ENCODE results near the gene ZBTB33. TPM values are rescaled to one million over a fixed set of nuclear protein-coding genes. Genes with fewer than 3 reads are reported as not detected.
A peak's percentile ranks its signal among the peaks of the same experiment; 100 is the strongest.

ZBTB33 gene
- polyA plus RNA-seq, 3 donors: 4.7 to 10.6 (median 8.6) TPM

DNA sequence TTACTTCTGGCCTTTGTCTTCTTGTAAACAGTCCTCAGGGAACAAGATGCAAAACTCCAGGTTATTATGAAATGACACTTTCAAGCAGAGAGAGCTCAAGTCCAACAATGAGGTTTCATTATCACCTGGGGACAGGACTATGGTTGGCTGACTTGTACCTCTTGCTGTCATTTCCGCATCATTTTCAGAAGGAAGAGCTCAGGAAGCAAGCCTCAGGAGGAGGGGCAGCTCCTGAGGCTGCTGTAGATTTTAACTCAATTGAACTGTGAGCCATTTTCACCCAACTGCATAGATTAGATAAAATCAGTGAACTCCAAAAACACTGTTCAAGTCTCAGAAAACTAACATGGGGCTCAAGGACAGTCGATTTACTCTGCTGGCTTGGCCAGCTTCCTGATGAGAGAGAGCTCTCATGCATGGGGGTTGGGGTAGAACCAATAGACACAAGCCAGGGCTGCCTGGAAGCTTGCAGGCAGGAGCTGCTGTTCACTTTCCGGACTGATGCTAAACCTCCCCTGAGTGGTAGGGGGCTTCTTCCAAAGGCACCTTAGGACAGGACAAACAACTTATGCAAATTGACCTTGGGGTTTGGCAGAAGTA is 37.0 kb downstream of the ZBTB33 start:
- intact Hi-C loops (cut with micrococcal nuclease): no loop called here
- WGBS (ENCODE audit: insufficient coverage): no CpG with 5 or more reads among the region's 3 CpGs
- H3K4me2 ChIP-seq (replicated peaks; ENCODE audit: extremely low read depth, low read length, poor library complexity, severe bottlenecking): peak overlapping the region; percentile 22

DNA sequence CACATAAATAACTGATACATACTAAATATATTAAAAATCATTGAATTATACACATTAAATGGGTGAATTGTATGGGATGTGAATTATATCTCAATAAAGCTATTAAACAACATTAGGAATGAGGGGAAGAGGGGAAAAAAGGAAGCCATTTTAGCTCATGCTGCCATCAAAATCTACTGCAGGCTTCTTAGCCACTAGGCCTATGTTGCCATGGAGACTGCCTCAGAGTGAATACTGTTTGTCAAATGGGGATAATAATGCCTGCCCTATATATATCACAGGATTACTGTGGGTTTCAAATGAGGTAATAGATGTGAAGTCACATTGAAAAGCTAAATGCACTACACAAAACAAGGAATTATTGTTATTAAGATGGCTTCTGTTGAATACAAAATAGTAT is 39.5 kb downstream of the ZBTB33 start:
- Mint-ChIP-seq H3K4me1 (peaks cover 24% of the 10 kb centered on the region), H3K4me3 (no peak overlapping the region), H3K27ac (no peak overlapping the region), H3K36me3 (no peaks in the 10 kb centered on the region), H3K27me3 (ENCODE audit: low read depth in 3 of 3) (peaks cover 0 to 4% (median 0%) of the 10 kb centered on the region in 3 donors), H3K9me3 (no peaks in the 10 kb centered on the region)
- Histone ChIP-seq H3K4me1 (ENCODE audit: control insufficient read depth in 1 of 2, insufficient read depth in 2 of 2, low read length in 2 of 2) (peaks cover 26 to 32% of the 10 kb centered on the region in 2 donors), H3K9ac (ENCODE audit: insufficient read depth, low read length, poor library complexity, severe bottlenecking) (no peak overlapping the region), H3K9me3 (replicated peaks in 1 of 2; ENCODE audit: control insufficient read depth in 1 of 2, insufficient read depth in 1 of 2, low read length in 2 of 2) (no peaks in the 10 kb centered on the region), H3K27me3 (ENCODE audit: control insufficient read depth in 2 of 2, insufficient read depth in 2 of 2, low read length in 2 of 2) (no peaks in the 10 kb centered on the region), H3K4me3 (replicated peaks in 1 of 3; ENCODE audit: low read depth in 2 of 3, low read length in 3 of 3) (no peak overlapping the region), H3K79me2 (ENCODE audit: insufficient read depth, low read length) (no peaks in the 10 kb centered on the region), H3K4me2 (replicated peaks; ENCODE audit: extremely low read depth, low read length, poor library complexity, severe bottlenecking) (no peak overlapping the region), H3K36me3 (replicated peaks in 1 of 2; ENCODE audit: control insufficient read depth in 1 of 2, insufficient read depth in 2 of 2, low read length in 2 of 2) (no peaks in the 10 kb centered on the region), H3K27ac (ENCODE audit: low read depth in 1 of 2, low read length in 2 of 2) (no peak overlapping the region), H4K20me1 (ENCODE audit: insufficient read depth, low read length) (no peaks in the 10 kb centered on the region), H2AFZ (ENCODE audit: insufficient read depth, low read depth, low read length, poor library complexity, severe bottlenecking) (no peak overlapping the region)
- TF ChIP-seq, protein P1, sequence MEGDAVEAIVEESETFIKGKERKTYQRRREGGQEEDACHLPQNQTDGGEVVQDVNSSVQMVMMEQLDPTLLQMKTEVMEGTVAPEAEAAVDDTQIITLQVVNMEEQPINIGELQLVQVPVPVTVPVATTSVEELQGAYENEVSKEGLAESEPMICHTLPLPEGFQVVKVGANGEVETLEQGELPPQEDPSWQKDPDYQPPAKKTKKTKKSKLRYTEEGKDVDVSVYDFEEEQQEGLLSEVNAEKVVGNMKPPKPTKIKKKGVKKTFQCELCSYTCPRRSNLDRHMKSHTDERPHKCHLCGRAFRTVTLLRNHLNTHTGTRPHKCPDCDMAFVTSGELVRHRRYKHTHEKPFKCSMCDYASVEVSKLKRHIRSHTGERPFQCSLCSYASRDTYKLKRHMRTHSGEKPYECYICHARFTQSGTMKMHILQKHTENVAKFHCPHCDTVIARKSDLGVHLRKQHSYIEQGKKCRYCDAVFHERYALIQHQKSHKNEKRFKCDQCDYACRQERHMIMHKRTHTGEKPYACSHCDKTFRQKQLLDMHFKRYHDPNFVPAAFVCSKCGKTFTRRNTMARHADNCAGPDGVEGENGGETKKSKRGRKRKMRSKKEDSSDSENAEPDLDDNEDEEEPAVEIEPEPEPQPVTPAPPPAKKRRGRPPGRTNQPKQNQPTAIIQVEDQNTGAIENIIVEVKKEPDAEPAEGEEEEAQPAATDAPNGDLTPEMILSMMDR (IDR thresholded peaks at IDR 0.05): no peak
- intact Hi-C loops (cut with micrococcal nuclease): no loop called here
- no peak for DNase-seq

More for the DNA sequence above, 37.0 kb downstream of the ZBTB33 start:
- Histone ChIP-seq H3K79me2 (ENCODE audit: insufficient read depth, low read length) (no peaks in the 10 kb centered on the region), H4K20me1 (ENCODE audit: insufficient read depth, low read length) (no peaks in the 10 kb centered on the region), H3K27me3 (ENCODE audit: control insufficient read depth in 2 of 2, insufficient read depth in 2 of 2, low read length in 2 of 2) (no peaks in the 10 kb centered on the region), H3K27ac (ENCODE audit: low read depth in 1 of 2, low read length in 2 of 2) (peak overlapping the region; percentile 62 to 80), H3K9me3 (replicated peaks in 1 of 2; ENCODE audit: control insufficient read depth in 1 of 2, insufficient read depth in 1 of 2, low read length in 2 of 2) (no peaks in the 10 kb centered on the region), H3K4me1 (ENCODE audit: control insufficient read depth in 1 of 2, insufficient read depth in 2 of 2, low read length in 2 of 2) (peaks cover 26 to 34% of the 10 kb centered on the region in 2 donors), H2AFZ (ENCODE audit: insufficient read depth, low read depth, low read length, poor library complexity, severe bottlenecking) (peak overlapping the region; percentile 52), H3K36me3 (replicated peaks in 1 of 2; ENCODE audit: control insufficient read depth in 1 of 2, insufficient read depth in 2 of 2, low read length in 2 of 2) (no peaks in the 10 kb centered on the region), H3K9ac (ENCODE audit: insufficient read depth, low read length, poor library complexity, severe bottlenecking) (no peak overlapping the region), H3K4me3 (replicated peaks in 1 of 3; ENCODE audit: low read depth in 2 of 3, low read length in 3 of 3) (no peak overlapping the region)
- TF ChIP-seq, protein P1 (IDR thresholded peaks at IDR 0.05): no peak
- Mint-ChIP-seq H3K4me1 (peaks cover 29% of the 10 kb centered on the region), H3K27ac (peak overlapping the region in 6 of 7 donors; percentile 59 to 85 (median 75)), H3K4me3 (no peak overlapping the region), H3K36me3 (no peaks in the 10 kb centered on the region), H3K9me3 (peaks cover 0 to 5% (median 0%) of the 10 kb centered on the region in 7 donors), H3K27me3 (ENCODE audit: low read depth in 3 of 3) (peaks cover 0 to 6% (median 2%) of the 10 kb centered on the region in 3 donors)
- no peak for DNase-seq

Measured in CD14-positive monocyte (primary cell).